HG03196 (cell line): Measurements from ENCODE around the gene CGB1.

Source experiments
- ATAC-seq: cut with Tn5 transposase; IDR thresholded peaks from one replicate; pipeline ENCODE4 v1.9.1; 2021; ENCODE audit not compliant: unreplicated experiment

CGB1 gene

GRCh38 chr19:48999481-49000325 lies 37.0 kb downstream of the CGB1 start:
- ATAC-seq: no peak

GRCh38 chr19:48997972-48998371 lies 38.7 kb downstream of the CGB1 start:
- ATAC-seq: no peak

GRCh38 chr19:48994035-48994386 lies 42.7 kb downstream of the CGB1 start:
- ATAC-seq: no peak

GRCh38 chr19:48993175-48994034 lies 43.3 kb downstream of the CGB1 start, which contains the start of the genes GYS1 and RUVBL2:
Gene GYS1, minus strand, starts transcription at chr19:48993309. Its CDS starts 197 bp downstream, at chr19:48993112.
Gene RUVBL2, plus strand, starts transcription at chr19:48993887. Its CDS starts 25 bp downstream, at chr19:48993912.
- ATAC-seq: peak; percentile 80

GRCh38 chr19:48992581-48993174 lies 44.0 kb downstream of the CGB1 start:
- ATAC-seq: peak; percentile 2

- ATAC-seq: no peak
These were observed 44.7 kb downstream of the CGB1 start for GRCh38 chr19:48991873-48992580.

- no peak for ATAC-seq
These were observed 45.6 kb downstream of the CGB1 start for GRCh38 chr19:48991011-48991609.

GRCh38 chr19:48990400-48990799 lies 46.3 kb downstream of the CGB1 start:
- ATAC-seq: no peak

GRCh38 chr19:48989701-48990291 lies 46.9 kb downstream of the CGB1 start:
- no peak for ATAC-seq

GRCh38 chr19:48988860-48989259 lies 47.8 kb downstream of the CGB1 start:
- no peak for ATAC-seq

- no peak for ATAC-seq
These were observed 48.4 kb downstream of the CGB1 start for GRCh38 chr19:48988286-48988685.

- ATAC-seq: no peak
These were observed 49.4 kb downstream of the CGB1 start for GRCh38 chr19:48987323-48987722.

GRCh38 chr19:48986211-48986610 lies 50.5 kb downstream of the CGB1 start:
- ATAC-seq: no peak

- ATAC-seq: no peak
These were observed 51.0 kb downstream of the CGB1 start for GRCh38 chr19:48985711-48986110.
